ENCODE results near the gene R3HDM2. TPM values are rescaled to one million over a fixed set of nuclear protein-coding genes. Genes with fewer than 3 reads are reported as not detected.

Gene R3HDM2
- total RNA-seq, 2 donors from 2014 or later, result 36.6 to 54.6 TPM

- no peak overlapping the region for H3K27ac Mint-ChIP-seq
- H3K27me3 Mint-ChIP-seq, result peaks cover 23% of the 10 kb centered on the region
- H3K9me3 Mint-ChIP-seq, result no peaks in the 10 kb centered on the region
- H3K4me3 Mint-ChIP-seq, result no peak overlapping the region
- no peak for ATAC-seq (replicated peaks)
- H3K4me1 Mint-ChIP-seq, result peaks cover 36% of the 10 kb centered on the region
- H3K36me3 Mint-ChIP-seq (ENCODE audit: low read depth), result peaks cover 67% of the 10 kb centered on the region
Measured at GRCh38 chr12:57235017-57235727, 195.7 kb downstream of the R3HDM2 start.

- Mint-ChIP-seq H3K4me3 (no peak overlapping the region), H3K27me3 (peaks cover 20% of the 10 kb centered on the region), H3K9me3 (no peaks in the 10 kb centered on the region), H3K4me1 (peaks cover 36% of the 10 kb centered on the region), H3K36me3 (ENCODE audit: low read depth) (peaks cover 73% of the 10 kb centered on the region), H3K27ac (peak overlapping the region; percentile 38)
- ATAC-seq (replicated peaks), result no peak
Measured at GRCh38 chr12:57234571-57235016, 196.2 kb downstream of the R3HDM2 start.

- H3K9me3 Mint-ChIP-seq, result no peaks in the 10 kb centered on the region
- H3K36me3 Mint-ChIP-seq (ENCODE audit: low read depth), result peaks cover 76% of the 10 kb centered on the region
- H3K4me3 Mint-ChIP-seq, result no peak overlapping the region
- H3K27me3 Mint-ChIP-seq, result peaks cover 17% of the 10 kb centered on the region
- peak overlapping the region; percentile 38 for H3K27ac Mint-ChIP-seq
- ATAC-seq (replicated peaks), result no peak
- peaks cover 34% of the 10 kb centered on the region for H3K4me1 Mint-ChIP-seq
Measured at GRCh38 chr12:57234233-57234570, 196.6 kb downstream of the R3HDM2 start.

- Mint-ChIP-seq H3K4me1 (peaks cover 35% of the 10 kb centered on the region), H3K27me3 (peaks cover 13% of the 10 kb centered on the region), H3K4me3 (no peak overlapping the region), H3K27ac (peak overlapping the region; percentile 38), H3K9me3 (no peaks in the 10 kb centered on the region), H3K36me3 (ENCODE audit: low read depth) (peaks cover 73% of the 10 kb centered on the region)
- no peak for ATAC-seq (replicated peaks)
Measured at GRCh38 chr12:57233357-57234232, 197.2 kb downstream of the R3HDM2 start.

GRCh38 chr12:57232156-57232756 is 198.6 kb downstream of the R3HDM2 start:
- Mint-ChIP-seq H3K27me3 (peaks cover 9% of the 10 kb centered on the region), H3K4me1 (peaks cover 28% of the 10 kb centered on the region), H3K9me3 (no peaks in the 10 kb centered on the region), H3K36me3 (ENCODE audit: low read depth) (peaks cover 67% of the 10 kb centered on the region), H3K4me3 (no peak overlapping the region), H3K27ac (no peak overlapping the region)
- ATAC-seq (replicated peaks), result no peak

- Mint-ChIP-seq H3K9me3 (no peaks in the 10 kb centered on the region), H3K27ac (peak overlapping the region; percentile 100), H3K4me3 (peak overlapping the region; percentile 100), H3K27me3 (peaks cover 6% of the 10 kb centered on the region), H3K4me1 (peaks cover 27% of the 10 kb centered on the region), H3K36me3 (ENCODE audit: low read depth) (peaks cover 64% of the 10 kb centered on the region)
- no peak for ATAC-seq (replicated peaks)
Measured at GRCh38 chr12:57231276-57232021, 199.4 kb downstream of the R3HDM2 start.

GRCh38 chr12:57230381-57231155 is 200.3 kb downstream of the R3HDM2 start:
- Mint-ChIP-seq H3K4me1 (peaks cover 30% of the 10 kb centered on the region), H3K9me3 (no peaks in the 10 kb centered on the region), H3K27ac (peak overlapping the region; percentile 100), H3K4me3 (peak overlapping the region; percentile 100), H3K27me3 (peaks cover 15% of the 10 kb centered on the region), H3K36me3 (ENCODE audit: low read depth) (peaks cover 58% of the 10 kb centered on the region)
- no peak for ATAC-seq (replicated peaks)

- H3K27me3 Mint-ChIP-seq, result peaks cover 17% of the 10 kb centered on the region
- H3K4me3 Mint-ChIP-seq, result peak within 1 kb of the TSS; percentile 100
- H3K36me3 Mint-ChIP-seq (ENCODE audit: low read depth), result peaks cover 56% of the 10 kb centered on the region
- H3K9me3 Mint-ChIP-seq, result no peaks in the 10 kb centered on the region
- peaks cover 30% of the 10 kb centered on the region for H3K4me1 Mint-ChIP-seq
- peak within 1 kb of the TSS; percentile 100 for H3K27ac Mint-ChIP-seq
- ATAC-seq (replicated peaks), result peak; percentile 72
Measured at GRCh38 chr12:57229634-57230380, 201.0 kb downstream of the R3HDM2 start, which contains the start of gene SHMT2. TSS of gene SHMT2 (plus strand) at chr12:57229711. CDS start at chr12:57229779, 68 bp downstream.

- Mint-ChIP-seq H3K27ac (peak overlapping the region; percentile 100), H3K4me1 (peaks cover 25% of the 10 kb centered on the region), H3K27me3 (peaks cover 17% of the 10 kb centered on the region), H3K36me3 (ENCODE audit: low read depth) (peaks cover 50% of the 10 kb centered on the region), H3K4me3 (peak overlapping the region; percentile 100), H3K9me3 (no peaks in the 10 kb centered on the region)
- ATAC-seq (replicated peaks), result peak; percentile 56
Measured at GRCh38 chr12:57229046-57229633, 201.7 kb downstream of the R3HDM2 start.

- Mint-ChIP-seq H3K9me3 (no peaks in the 10 kb centered on the region), H3K27ac (no peak overlapping the region), H3K4me3 (no peak overlapping the region), H3K36me3 (ENCODE audit: low read depth) (peaks cover 34% of the 10 kb centered on the region), H3K27me3 (peaks cover 32% of the 10 kb centered on the region), H3K4me1 (peaks cover 24% of the 10 kb centered on the region)
- no peak for ATAC-seq (replicated peaks)
Measured at GRCh38 chr12:57227315-57228115, 203.3 kb downstream of the R3HDM2 start.

- Mint-ChIP-seq H3K27me3 (peaks cover 40% of the 10 kb centered on the region), H3K36me3 (ENCODE audit: low read depth) (peaks cover 26% of the 10 kb centered on the region), H3K27ac (no peak overlapping the region), H3K4me3 (peak overlapping the region; percentile 38), H3K9me3 (no peaks in the 10 kb centered on the region), H3K4me1 (peaks cover 24% of the 10 kb centered on the region)
- ATAC-seq (replicated peaks), result no peak
Measured at GRCh38 chr12:57226588-57227314, 204.1 kb downstream of the R3HDM2 start.

Data from activated T-helper 17 cell treated with anti-CD3 and anti-CD28 coated beads, Interleukin-2, amount 50 U/mL, for 72 hours (primary cell).